HG03342 (cell line): ENCODE measurements around the gene TMEM139.
"Not testable (repeated sequence)": the region's sequence is repeated elsewhere in the genome, so short reads cannot be mapped to it uniquely, and the experiment has no call there.

Experiments
- ATAC-seq: cut with Tn5 transposase; IDR thresholded peaks from one replicate; pipeline ENCODE4 v1.9.1; 2021; ENCODE audit warnings: mild to moderate bottlenecking, moderate library complexity; ENCODE audit not compliant: unreplicated experiment

Gene TMEM139

DNA sequence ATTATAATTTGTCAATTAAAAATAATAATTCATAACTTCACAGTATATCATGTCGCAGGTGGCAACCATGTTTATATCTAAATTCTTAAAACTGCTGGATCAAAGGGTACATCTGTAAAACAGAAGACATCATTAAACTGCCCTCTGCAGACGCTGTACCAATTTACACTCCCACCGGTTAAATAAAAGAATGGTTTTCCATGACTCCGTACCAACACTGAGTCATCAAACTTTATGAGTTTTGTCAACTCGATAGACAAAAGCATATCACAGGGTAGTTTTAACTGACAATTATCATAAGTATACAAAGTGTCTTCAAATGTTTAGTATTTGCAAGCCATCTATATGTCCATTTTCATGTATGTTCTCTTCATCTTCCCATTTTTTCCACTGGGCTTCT, 27.3 kb upstream of the TMEM139 start:
- no peak for ATAC-seq

DNA sequence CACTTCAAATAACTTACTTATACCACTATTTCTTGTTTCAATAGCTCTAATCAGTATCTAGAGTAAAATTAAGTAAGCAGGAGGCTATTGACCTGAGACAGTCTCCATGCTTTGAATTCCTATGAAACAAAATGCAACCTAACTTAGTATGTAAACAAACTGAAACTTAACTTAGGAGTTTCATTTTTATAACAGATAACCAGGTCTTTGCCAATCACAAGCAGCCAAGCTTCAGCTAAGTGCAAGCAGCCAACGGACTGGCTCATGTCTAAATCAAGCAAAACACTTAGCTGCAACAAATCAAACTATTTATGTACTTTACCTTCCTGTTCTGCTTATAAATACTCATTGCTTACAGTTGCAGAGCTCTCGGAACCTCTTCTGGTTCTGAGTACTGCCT, 25.9 kb upstream of the TMEM139 start:
- peak; percentile 27 for ATAC-seq

DNA sequence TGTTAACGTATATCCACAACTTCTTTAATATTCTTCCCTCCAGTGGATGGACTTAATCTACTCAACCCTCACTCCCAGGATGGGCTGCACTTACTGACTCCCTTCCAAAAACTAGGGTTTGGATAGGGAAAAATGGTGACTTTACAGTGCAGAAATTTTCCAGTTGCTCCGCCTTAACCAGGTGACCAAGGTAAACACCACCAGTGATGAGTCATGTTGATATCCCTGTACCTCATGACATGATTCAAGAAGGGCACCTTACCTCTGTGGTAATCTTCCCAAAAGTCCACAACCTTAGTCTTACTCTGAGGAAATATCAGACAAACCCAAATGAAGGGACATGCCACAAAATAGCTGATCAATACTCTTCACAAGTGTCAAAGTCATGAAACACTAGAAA, 25.0 kb upstream of the TMEM139 start:
- no peak for ATAC-seq

DNA sequence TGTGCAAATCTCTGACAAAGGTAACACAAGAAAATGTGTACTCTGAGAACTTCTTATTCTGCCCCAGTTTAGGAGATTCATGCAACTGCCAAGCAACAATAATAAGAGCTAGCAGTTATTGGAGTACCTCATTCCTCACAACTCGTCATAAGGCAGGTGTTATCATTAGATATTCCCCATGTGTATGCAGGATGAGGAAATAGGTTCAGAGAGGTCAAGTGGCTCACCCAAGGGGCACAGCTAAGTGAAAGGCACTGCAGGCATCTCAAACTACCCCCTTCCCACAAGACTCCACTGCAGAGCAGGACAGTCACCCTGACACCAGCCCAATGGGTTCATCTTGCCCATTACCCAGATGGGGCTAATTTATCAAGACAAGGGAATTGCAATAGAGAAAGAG, 22.9 kb upstream of the TMEM139 start:
- ATAC-seq, result no peak

DNA sequence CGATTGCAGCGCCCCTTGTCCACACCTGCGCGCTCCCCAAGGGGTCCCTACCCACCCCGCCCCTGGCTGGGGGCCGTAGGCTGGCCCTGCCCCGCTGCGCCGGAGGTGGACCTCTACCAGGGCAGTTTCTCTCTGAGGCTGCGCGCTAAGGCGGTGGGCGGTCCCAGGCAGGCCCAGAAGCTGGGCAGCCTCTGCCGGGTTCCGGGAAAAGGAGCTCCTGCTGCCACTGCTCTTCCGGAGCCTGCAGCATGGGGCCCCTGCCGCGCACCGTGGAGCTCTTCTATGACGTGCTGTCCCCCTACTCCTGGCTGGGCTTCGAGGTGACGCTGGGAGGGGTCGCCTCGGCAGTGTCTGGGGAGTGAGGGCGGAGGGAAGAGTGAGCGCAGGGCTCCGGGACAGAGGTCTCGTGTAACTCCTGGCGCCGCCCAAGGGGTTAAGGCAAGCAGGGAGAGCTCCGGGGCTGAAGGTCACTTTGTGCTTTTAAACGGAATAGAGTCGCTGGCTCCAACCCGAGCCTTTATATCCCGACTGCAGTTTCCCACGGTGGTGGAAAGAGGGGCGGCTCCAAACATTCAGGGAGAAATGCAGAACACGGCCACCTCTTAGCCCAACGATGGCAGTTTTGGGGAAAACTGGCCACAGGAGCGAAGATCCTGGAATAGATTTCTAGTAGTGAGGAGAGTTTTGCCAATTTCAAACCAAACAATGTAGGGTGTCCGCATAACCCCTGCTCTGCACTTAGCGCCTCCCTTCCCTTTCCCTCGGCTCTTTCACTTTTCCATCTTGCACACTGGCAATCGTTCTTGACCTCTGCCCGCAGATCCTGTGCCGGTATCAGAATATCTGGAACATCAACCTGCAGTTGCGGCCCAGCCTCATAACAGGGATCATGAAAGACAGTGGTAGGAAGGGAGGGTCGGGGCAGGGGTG, 21.2 kb upstream of the TMEM139 start, which contains the start of gene GSTK1:
GSTK1 (plus strand) TSS at position 176 of the 930 bp plus-strand sequence; CDS start at position 249, 73 bp downstream.
- ATAC-seq, result peak; percentile 89

DNA sequence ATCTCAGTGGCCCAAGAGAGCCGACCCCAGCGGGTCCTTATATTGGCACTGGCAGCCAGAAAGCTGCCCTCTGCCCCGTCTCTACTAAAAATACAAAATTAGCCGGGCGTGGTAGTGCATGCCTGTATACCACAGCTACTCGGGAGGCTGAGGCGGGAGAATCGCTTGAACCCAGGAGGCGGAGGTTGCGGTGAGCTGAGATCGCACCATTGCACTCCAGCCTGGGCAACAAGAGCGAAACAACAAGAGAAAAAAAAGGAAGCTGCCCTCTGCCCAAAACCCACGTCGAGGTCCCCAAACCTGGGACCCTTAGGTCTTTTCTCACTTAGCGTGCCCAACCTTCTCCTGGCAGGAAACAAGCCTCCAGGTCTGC, 20.6 kb upstream of the TMEM139 start:
- not testable (repeated sequence) for ATAC-seq

DNA sequence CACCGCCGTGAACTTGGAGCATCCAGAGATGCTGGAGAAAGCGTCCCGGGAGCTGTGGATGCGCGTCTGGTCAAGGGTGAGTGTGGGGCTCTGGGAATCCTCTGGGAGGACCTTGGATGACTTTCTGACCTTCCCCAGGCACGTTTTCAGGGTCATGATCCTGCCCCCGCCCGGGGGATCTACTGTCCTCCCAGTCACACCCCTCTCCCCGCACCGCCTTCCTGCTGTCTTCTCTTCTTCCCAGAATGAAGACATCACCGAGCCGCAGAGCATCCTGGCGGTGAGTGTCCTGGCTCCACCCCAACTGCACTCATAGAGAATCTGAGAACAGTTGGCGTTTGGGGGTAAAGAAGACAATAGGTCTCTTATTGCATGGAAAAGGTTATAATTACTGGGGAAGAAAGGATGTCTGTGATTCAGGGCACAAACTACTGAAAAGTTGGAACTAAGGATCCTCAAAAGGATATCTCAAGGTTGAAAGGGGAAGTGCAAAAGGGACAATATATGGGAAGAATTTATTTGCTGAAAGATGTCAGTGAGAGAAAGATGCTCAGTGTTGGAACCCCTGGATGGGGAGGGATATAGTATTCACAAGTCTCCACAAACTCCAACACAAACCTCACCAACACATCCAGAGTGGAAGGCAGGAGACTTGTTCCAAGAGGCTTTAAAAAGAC, 19.6 kb upstream of the TMEM139 start:
- no peak for ATAC-seq

DNA sequence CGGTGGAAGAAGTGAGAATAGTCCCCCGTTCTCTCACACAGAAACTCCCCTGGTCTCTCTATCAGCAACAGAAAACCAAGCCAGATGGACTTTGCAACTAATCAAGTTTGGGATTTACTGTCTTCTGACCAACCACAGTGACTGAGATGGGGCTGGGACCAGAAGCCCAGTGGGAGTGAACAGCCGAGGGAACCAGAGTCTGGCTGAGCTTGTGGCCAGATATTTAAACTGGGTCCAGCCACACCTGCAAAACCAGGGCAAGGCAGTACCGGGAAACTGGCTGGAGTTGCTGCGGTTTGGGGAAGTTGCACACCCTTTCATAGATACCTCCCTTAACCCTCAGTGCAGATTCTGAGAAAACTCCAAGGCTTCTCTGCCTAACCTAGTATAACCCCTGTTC, 15.5 kb upstream of the TMEM139 start:
- no peak for ATAC-seq

DNA sequence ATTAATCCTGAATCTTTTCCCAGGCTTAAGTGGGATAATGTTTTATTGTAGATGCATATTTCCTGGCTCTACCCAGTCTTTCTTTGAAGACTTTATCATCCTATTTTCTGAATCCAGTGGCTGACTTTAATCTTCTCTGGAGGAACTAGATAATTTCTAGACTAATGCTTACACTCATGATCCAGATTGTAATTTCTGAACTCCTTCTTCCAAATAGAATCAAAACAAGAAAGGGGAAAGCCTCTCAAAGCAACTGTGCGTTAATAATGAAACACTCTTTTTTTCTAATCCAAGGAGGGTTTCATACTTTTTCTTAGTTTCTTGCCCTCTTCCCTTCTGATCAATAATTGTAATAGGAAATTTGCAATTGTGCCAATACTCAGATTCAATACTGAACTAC, 13.5 kb upstream of the TMEM139 start:
- ATAC-seq, result no peak

DNA sequence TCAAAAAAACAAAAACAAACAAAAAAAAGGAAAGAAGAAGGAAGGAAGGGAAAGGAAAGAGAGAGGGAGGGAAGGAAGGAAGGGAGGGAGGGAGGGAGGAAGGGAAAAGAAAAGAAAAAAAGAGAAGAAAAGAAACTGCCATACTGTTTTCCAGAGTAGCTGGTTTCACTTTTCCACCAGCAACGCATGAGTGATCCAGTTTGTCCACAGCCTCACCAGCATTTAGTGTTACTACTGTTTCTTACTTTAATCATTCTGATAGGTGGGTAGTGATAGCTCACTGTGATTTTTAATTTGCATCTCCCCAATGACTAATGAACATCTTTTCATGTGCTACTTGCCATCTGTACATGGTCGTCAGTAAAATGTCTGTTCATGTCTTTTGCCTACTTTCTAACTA, 11.9 kb upstream of the TMEM139 start:
- no peak for ATAC-seq

DNA sequence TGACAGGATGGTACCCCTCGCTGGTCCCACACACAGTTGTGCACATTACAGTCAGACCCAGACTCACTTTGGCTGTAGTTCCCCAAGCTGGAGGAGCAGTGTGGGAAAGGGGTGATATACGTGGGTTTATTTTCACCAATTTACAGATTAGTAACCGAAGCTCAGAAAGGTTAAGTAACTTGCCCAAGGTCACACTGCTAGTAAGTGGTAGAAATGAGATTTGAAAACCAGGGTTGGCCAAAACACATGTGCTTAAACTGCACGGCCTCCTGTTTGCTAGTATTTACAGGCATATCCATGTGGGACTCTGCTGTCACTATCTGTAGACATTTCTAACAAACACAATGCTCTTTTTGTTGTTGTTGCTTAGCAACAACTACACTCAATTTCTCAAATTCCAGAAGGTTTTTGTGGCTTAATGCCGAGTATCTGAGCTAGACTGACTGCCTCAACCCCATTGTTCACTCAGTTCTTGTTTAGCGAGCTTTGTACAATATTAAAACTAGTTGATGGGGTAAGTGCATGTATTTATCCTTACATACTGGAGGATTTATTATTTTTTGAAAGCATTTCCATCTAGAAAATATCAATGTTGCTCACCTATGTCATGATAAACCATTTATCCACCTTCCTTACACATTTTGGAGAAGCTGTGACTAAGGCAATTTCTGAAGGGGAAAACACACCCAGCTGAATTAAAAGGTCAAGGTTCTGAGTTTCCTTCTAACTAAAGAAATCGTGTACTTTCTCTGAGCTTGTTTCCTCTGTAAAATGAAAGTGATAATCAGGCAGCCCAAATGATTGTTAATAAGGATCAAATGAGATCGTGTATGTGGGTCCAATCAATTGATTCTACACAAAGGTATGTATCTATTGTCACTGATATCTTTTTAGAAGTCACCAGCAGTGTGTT, 5.3 kb upstream of the TMEM139 start:
- no peak for ATAC-seq

DNA sequence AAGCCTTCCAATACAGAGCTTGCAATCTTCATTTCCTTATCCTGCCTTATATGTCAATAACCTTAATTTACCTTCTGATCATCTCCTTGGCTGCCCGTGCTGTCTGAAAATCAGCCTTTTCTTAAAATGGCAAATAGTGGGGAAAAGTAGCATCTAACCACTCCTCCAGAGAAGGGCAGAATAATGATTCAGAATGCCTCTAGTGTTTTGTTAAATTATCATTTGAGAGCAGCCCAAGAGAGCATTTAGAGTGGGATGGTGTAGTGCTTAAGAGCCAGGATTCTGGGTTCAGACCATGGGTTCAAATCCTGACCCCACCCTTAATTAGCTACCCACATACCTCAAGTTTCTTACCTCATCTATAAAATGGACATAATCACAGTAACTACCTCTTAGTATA, 4.6 kb upstream of the TMEM139 start:
- no peak for ATAC-seq

DNA sequence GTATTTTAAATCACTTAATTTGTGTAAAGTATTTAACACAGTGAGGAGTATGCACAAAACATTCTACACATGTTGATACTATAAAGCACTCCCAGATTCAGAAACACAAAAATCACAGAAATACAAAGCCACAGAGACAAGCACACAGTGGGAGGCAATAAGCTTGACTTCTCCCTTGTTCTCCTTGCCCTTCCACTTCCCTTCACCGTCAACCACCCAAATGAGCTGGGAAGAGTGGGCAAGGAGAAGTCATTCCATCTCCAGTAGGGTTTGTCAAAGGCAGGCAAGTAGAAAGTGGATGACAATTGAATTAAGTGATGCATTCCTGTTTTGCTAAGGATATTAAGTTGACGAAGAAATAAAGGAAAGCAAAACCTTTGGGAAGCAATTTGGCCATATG, 4.2 kb upstream of the TMEM139 start:
- ATAC-seq, result no peak

DNA sequence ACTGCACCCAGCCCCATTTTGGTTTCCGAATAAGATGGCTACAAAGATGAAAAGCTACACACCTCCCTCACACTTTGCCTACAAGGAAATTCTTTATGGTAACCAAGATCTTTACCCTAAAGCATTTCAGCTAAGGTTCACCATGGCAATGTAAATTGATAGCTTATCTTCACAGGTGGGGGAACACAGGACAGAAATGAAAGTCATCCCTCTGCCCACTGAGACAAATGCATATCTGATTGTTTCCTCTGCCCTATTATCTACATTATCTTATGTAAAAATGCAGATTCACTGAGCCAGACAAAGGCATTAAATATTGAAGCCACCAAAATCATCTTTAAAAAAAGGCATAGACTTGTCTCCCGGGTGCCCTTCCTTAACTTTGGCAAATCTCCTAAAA, 3.2 kb upstream of the TMEM139 start:
- no peak for ATAC-seq

DNA sequence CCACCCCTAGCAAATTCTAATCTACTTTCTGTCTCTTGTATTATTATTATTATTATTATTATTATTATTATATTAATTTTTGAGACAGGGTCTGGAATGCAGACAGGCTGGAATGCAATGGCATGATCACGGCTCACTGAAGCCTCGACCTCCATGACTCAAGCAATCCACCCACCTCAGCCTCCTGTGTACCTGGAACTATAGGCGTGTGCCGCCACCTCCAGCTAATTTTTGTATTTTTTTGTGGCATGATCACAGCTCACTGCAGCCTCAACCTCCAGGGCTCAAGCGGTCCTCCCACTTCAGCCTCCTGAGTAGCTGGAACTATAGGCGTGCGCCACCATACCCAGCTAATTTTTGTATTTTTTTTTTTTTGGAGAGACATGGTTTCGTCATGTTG, 2.6 kb upstream of the TMEM139 start:
- ATAC-seq, result no peak

DNA sequence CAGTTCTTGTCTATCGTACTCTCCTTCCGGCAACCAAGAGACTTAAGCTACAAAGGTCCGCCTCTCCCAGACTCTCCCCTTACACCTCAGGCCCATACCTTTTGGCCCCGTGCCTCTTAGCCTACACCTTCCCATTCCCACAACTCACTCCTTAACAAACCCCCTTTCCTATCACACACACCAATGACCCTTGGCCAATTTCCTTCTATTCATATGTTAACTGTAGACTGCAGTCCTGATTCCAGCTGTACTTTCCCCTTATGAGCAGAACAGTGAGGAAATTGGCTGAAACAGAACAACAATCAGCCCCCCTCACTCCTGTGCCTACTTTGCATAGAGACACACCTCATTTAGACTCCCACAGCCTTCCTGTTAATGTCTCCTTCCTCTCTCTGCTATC, 1.4 kb upstream of the TMEM139 start:
- ATAC-seq, result no peak

DNA sequence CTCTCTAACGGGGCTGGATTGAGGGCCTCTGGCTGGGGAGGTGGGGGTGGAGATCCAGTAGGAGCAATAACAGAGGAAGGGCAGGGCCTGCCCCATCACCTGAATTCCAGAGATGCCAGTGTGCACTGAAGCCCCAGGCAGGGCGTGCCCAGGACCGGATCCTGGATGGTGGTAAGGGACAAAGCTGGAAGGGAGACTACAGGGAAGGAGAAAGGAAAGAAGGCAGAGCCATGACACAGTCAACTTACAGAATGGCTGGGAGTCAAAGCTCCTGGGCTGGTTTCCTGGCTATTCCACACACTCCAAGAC, 666 bp downstream of the TMEM139 start:
- no peak for ATAC-seq

DNA sequence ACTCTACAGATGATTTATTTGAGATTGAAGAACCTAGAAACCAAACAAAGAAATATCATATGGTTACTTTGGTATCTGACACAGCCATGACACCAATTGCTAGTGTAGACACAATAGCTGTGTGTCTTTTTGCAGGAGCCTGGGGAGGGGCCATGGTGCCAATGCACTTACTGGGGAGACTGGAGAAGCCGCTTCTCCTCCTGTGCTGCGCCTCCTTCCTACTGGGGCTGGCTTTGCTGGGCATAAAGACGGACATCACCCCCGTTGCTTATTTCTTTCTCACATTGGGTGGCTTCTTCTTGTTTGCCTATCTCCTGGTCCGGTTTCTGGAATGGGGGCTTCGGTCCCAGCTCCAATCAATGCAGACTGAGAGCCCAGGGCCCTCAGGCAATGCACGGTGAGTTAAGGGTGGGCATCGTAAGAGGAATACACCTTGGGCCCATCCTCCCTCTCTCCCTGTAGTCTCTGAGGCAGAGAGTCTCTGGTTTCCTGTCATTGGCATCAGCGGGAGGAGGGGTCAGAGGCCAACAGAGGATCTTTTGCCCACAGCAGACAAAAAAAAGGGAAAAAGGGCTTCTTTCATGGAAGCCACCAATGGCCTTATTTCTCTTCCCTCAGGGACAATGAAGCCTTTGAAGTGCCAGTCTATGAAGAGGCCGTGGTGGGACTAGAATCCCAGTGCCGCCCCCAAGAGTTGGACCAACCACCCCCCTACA, 1.2 kb downstream of the TMEM139 start:
- ATAC-seq, result no peak

DNA sequence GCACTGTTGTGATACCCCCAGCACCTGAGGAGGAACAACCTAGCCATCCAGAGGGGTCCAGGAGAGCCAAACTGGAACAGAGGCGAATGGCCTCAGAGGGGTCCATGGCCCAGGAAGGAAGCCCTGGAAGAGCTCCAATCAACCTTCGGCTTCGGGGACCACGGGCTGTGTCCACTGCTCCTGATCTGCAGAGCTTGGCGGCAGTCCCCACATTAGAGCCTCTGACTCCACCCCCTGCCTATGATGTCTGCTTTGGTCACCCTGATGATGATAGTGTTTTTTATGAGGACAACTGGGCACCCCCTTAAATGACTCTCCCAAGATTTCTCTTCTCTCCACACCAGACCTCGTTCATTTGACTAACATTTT, 1.7 kb downstream of the TMEM139 start:
- ATAC-seq, result no peak

DNA sequence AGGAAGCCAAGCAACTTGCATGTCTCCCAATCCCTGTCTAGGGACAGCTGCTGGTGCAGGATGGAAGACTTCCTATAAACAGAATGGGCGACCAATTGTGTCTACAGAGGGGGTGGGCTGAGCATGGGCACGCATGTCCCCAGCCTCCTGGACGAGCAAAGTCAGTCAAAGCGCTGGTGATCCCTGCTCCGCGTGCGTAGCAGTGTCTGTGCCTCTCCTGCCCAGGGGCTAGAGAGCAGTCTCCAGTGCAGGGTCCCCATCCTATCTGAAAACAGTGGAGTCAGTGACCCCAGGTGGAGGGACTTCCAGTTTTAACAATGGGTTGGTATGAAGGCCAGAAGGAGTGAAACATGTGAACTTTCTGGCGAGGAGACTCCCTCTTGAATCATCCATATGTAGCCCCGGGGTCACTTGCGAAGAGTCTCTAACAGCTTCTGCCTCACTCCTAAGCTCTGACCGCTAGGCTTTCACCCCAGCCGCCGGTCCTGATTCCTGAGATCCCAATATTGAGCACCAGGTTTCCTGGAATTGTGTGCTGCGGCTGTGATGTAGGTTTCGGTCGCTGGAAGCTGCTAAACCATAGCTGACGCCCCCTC, 2.7 kb downstream of the TMEM139 start:
- ATAC-seq, result no peak
